Measurements from ENCODE around the gene CYP26B1. TPM values are rescaled to one million over a fixed set of nuclear protein-coding genes. Genes with fewer than 3 reads are reported as not detected.

The CYP26B1 gene
- total and polyA plus RNA-seq, 12 donors, result 0.88 to 8.3 (median 4.7) TPM

DNA sequence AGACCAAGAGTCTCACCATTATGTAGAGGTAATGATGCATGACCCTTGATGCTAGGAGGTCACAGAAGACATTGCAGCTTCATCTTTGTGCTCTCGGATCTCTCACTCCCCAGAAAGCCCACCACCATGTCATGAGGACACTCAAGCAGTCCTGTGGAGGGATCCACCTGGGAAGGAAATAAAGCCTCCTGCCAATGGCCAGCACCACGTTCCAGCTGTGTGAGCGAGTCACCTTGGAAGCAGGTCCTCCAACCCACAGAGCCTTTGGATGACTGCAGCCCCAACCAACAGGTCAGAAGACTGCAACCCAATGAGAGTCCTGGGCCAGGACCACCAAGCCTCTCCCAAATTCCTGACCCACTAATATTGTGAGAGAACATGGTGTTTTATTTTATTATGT is 38.4 kb downstream of the CYP26B1 start:
- ATAC-seq, result no peak
- no peak overlapping the region for H3K27ac ChIP-seq
- no peaks in the 10 kb centered on the region for H3K9me3 ChIP-seq
- H3K4me1 ChIP-seq, result no peaks in the 10 kb centered on the region
- no peak for DNase-seq
- intact Hi-C loops (cut with DNase I), result no loop called here
- H3K27me3 ChIP-seq, result peaks cover 0 to 10% (median 4%) of the 10 kb centered on the region in 7 donors
- 81 to 90% methylated on average over 3 of the region's 3 CpGs for WGBS, 2 donors
- no peak overlapping the region for H3K4me3 ChIP-seq
- TF ChIP-seq, protein P1, sequence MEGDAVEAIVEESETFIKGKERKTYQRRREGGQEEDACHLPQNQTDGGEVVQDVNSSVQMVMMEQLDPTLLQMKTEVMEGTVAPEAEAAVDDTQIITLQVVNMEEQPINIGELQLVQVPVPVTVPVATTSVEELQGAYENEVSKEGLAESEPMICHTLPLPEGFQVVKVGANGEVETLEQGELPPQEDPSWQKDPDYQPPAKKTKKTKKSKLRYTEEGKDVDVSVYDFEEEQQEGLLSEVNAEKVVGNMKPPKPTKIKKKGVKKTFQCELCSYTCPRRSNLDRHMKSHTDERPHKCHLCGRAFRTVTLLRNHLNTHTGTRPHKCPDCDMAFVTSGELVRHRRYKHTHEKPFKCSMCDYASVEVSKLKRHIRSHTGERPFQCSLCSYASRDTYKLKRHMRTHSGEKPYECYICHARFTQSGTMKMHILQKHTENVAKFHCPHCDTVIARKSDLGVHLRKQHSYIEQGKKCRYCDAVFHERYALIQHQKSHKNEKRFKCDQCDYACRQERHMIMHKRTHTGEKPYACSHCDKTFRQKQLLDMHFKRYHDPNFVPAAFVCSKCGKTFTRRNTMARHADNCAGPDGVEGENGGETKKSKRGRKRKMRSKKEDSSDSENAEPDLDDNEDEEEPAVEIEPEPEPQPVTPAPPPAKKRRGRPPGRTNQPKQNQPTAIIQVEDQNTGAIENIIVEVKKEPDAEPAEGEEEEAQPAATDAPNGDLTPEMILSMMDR (IDR thresholded peaks at IDR 0.05), result no peak
- no peaks in the 10 kb centered on the region for H3K36me3 ChIP-seq

DNA sequence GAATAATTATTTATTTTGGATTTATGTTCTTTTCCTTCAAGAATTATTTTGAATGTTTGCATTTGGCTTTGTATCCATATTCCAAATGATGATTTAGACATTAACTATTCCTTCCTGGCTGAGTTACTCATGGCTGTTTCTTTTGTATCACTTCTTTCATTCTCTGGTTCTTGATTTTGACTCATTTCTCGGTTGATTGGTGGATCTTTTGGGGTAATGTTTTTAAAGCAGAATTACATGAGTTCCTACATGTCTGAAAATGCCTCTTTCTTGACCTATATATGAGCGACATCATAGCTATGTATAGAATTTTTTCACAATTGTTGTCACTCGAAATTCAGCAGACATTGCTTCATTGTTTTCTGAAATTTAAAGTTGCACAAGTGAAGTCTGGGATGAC is 39.5 kb downstream of the CYP26B1 start:
- H3K36me3 ChIP-seq, result no peaks in the 10 kb centered on the region
- 70 to 73% methylated on average over 3 of the region's 3 CpGs for WGBS, 2 donors
- DNase-seq (no peak), ATAC-seq (no peak)
- TF ChIP-seq, protein P1 (IDR thresholded peaks at IDR 0.05), result no peak
- H3K9me3 ChIP-seq, result no peaks in the 10 kb centered on the region
- H3K4me1 ChIP-seq, result no peaks in the 10 kb centered on the region
- H3K27me3 ChIP-seq, result peaks cover 0 to 17% (median 6%) of the 10 kb centered on the region in 7 donors
- intact Hi-C loops (cut with DNase I), result no loop called here
- no peak overlapping the region for H3K4me3 ChIP-seq
- H3K27ac ChIP-seq, result no peak overlapping the region

DNA sequence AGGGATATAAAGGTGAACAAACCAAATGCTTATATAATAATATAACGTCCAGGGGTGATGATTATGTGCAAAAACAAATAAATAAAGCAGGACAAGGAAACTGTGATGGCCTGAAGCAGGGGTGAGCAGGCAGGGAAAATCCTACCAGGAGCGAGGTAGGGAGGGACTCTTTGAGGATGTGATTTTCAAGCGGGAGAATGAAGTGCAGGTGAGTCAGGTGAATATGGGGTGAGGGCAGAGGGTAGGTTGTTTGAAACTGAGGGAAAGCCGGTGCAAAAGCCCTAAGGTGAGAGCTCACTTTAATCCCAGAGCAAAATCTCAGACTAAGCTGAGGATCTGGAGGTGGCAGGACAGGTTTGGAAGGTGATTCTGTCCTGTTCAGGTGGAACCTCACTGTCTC is 40.7 kb downstream of the CYP26B1 start:
- Histone ChIP-seq H3K27ac (no peak overlapping the region), H3K4me1 (no peaks in the 10 kb centered on the region), H3K4me3 (no peak overlapping the region), H3K9me3 (no peaks in the 10 kb centered on the region), H3K27me3 (peaks cover 0 to 22% (median 6%) of the 10 kb centered on the region in 7 donors), H3K36me3 (no peaks in the 10 kb centered on the region)
- TF ChIP-seq, protein P1 (IDR thresholded peaks at IDR 0.05), result no peak
- DNase-seq (no peak), ATAC-seq (no peak)
- intact Hi-C loops (cut with DNase I), result no loop called here
- 77 to 78% methylated on average over 4 of the region's 4 CpGs for WGBS, 2 donors

DNA sequence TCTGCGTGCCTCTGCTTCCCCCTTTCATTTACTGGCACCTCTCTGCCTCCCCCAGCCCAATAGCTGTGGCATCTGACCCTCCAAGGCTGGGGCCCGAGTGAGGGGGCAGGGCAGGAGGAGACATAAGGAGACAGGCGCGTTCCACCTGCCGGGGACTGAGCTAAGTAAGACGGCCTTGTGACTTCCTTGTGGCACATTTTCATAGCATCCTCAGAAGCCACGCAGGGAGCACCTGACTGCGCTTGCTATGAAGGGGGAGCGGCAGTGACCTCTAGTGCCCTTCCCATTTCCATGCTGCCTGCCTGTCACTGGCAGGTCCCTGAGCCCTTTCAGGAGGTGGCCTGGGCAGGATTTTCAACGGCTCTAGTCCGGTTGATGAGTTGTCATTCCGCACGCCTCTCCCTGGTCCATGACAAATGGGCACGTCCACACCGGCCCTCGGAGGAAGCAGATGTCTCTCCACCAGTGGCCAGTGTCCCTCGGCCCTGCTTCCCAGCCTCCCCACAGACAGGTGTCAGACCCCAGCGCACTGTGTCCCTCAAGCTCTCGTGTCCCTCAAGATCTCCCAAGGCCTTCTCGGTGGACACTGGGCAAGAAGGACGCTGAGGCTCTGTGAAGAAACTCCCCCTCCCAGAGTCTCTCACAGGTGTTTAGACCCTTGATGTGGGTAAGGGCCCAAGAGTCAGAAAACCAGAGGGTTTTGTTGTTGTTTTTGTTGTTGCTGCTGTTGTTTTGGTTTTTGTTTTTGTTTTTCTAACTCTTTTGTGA is 42.7 kb downstream of the CYP26B1 start:
- intact Hi-C loops (cut with DNase I), result no loop called here
- ATAC-seq, result no peak
- no peaks in the 10 kb centered on the region for H3K4me1 ChIP-seq
- H3K36me3 ChIP-seq, result no peaks in the 10 kb centered on the region
- H3K27ac ChIP-seq, result no peak overlapping the region
- TF ChIP-seq, protein P1 (IDR thresholded peaks at IDR 0.05), result no peak
- H3K27me3 ChIP-seq, result peaks cover 0 to 24% (median 6%) of the 10 kb centered on the region in 7 donors
- no peaks in the 10 kb centered on the region for H3K9me3 ChIP-seq
- no peak overlapping the region for H3K4me3 ChIP-seq
- WGBS, 2 donors, result 68 to 69% methylated on average over 21 of the region's 21 CpGs
- DNase-seq, result no peak

Data from heart right ventricle (tissue), 16 donors.